ENCODE measurements around the gene VAV2. TPM values are rescaled to one million over a fixed set of nuclear protein-coding genes. Genes with fewer than 3 reads are reported as not detected.
A peak's percentile ranks its signal among the peaks of the same experiment; 100 is the strongest.

VAV2 gene
- total RNA-seq, 3 donors from 2014 or later (not counting 1 experiment from before 2014, with no cell fraction given), result 3.9 to 5.1 (median 4.8) TPM

DNA sequence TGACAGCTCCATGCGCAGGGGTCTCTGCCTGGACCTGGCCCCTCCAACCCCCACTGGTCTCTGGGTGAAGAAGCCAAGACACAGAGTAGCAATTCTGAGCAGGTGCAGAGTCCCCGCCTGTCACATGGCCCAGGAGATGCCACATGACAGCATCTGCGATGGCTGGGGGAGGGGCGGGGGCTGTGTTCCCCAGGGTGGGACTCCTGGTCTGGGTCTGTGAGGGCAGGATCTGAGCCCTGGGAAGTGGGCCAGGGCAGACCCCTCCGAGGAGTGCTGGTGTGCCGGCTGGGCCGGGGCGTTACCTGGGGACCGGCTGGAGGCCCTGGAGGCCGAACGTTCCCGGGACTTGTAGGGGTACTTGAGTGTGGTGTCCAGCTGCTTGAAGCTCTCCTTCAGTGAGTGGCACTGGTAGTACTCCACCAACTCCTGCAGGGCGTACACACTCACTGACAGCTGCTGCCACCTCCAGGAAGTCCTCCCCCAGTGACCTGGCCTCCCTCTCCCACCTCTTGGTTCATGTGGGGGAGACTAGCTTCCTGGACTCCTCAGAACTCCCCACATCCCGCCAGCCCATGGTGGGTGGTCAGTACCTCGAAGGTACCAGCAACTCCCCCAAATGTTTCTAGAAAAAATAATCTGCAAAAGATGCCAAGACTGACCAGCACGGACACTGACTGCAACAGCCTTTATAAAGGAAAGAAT lies 221.9 kb downstream of the VAV2 start:
- H3K27ac Mint-ChIP-seq, result no peak overlapping the region
- H3K27me3 Mint-ChIP-seq (ENCODE audit: low read depth in 2 of 2), result no peaks in the 10 kb centered on the region
- Histone ChIP-seq H3K36me3 (ENCODE audit: control insufficient read depth, insufficient read depth, low read length) (peaks cover 2% of the 10 kb centered on the region), H3K4me3 (ENCODE audit: low read length) (no peak overlapping the region), H3K27ac (ENCODE audit: low read length) (no peak overlapping the region), H3K27me3 (ENCODE audit: control insufficient read depth, insufficient read depth, low read length) (no peaks in the 10 kb centered on the region), H3K4me1 (ENCODE audit: control insufficient read depth, insufficient read depth, low read length) (no peaks in the 10 kb centered on the region), H3K9me3 (ENCODE audit: control insufficient read depth, insufficient read depth, low read length) (peaks cover 7% of the 10 kb centered on the region)
- peaks cover 7% of the 10 kb centered on the region for H3K36me3 Mint-ChIP-seq
- 92% methylated on average over 16 of the region's 16 CpGs for WGBS (ENCODE audit: insufficient coverage)
- no peak overlapping the region for H3K4me3 Mint-ChIP-seq
- H3K9me3 Mint-ChIP-seq, result peaks cover 4 to 6% of the 10 kb centered on the region in 2 donors
- TF ChIP-seq, protein P1, sequence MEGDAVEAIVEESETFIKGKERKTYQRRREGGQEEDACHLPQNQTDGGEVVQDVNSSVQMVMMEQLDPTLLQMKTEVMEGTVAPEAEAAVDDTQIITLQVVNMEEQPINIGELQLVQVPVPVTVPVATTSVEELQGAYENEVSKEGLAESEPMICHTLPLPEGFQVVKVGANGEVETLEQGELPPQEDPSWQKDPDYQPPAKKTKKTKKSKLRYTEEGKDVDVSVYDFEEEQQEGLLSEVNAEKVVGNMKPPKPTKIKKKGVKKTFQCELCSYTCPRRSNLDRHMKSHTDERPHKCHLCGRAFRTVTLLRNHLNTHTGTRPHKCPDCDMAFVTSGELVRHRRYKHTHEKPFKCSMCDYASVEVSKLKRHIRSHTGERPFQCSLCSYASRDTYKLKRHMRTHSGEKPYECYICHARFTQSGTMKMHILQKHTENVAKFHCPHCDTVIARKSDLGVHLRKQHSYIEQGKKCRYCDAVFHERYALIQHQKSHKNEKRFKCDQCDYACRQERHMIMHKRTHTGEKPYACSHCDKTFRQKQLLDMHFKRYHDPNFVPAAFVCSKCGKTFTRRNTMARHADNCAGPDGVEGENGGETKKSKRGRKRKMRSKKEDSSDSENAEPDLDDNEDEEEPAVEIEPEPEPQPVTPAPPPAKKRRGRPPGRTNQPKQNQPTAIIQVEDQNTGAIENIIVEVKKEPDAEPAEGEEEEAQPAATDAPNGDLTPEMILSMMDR (IDR thresholded peaks at IDR 0.05), result no peak
- no peak for ATAC-seq
- peak in 1 of 2 donors; percentile 13 for DNase-seq
- intact Hi-C loops (cut with micrococcal nuclease), result no loop called here
- no peaks in the 10 kb centered on the region for H3K4me1 Mint-ChIP-seq

DNA sequence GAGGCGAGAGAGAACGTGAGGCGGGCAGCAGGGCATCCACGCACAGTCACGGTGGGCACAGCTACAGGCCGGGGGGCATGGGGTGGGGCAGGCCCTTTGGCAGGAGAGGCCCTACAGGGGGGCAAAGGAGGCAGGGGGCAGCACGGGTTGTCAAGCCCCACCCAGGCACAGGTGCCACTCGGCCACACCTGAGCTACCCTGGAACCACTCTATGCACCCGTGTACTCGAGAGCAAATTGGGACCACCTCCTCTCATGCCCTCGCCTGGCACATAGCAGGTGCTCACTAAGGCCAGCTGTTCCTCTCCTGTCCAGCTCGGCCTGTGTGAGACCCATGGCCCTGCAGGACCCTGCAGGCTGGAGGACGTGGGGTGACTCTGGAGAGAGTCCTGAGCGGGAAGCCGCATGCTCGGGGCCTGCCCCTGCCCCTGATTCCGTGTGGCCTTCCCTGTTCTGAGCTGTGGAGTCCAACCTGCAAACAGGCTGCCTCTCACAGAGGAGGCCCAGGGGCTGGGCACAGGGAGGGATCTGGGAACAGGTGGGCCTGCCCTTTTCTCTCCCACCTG lies 222.5 kb downstream of the VAV2 start:
- H3K27me3 Mint-ChIP-seq (ENCODE audit: low read depth in 2 of 2), result no peaks in the 10 kb centered on the region
- H3K9me3 Mint-ChIP-seq, result peaks cover 4 to 6% of the 10 kb centered on the region in 2 donors
- no peaks in the 10 kb centered on the region for H3K4me1 ChIP-seq (ENCODE audit: control insufficient read depth, insufficient read depth, low read length)
- H3K36me3 Mint-ChIP-seq, result peaks cover 9% of the 10 kb centered on the region
- no peak overlapping the region for H3K27ac ChIP-seq (ENCODE audit: low read length)
- H3K27me3 ChIP-seq (ENCODE audit: control insufficient read depth, insufficient read depth, low read length), result no peaks in the 10 kb centered on the region
- no peak overlapping the region for H3K4me3 Mint-ChIP-seq
- peaks cover 2% of the 10 kb centered on the region for H3K36me3 ChIP-seq (ENCODE audit: control insufficient read depth, insufficient read depth, low read length)
- H3K27ac Mint-ChIP-seq, result no peak overlapping the region
- H3K4me1 Mint-ChIP-seq, result no peaks in the 10 kb centered on the region
- H3K9me3 ChIP-seq (ENCODE audit: control insufficient read depth, insufficient read depth, low read length), result peaks cover 7% of the 10 kb centered on the region
- peak in 1 of 3 donors; percentile 28 for ATAC-seq
- intact Hi-C loops (cut with micrococcal nuclease), result no loop called here
- peak in 1 of 2 donors; percentile 11 for DNase-seq
- H3K4me3 ChIP-seq (ENCODE audit: low read length), result no peak overlapping the region
- 92% methylated on average over 17 of the region's 17 CpGs for WGBS (ENCODE audit: insufficient coverage)
- TF ChIP-seq, protein P1 (IDR thresholded peaks at IDR 0.05), result no peak

DNA sequence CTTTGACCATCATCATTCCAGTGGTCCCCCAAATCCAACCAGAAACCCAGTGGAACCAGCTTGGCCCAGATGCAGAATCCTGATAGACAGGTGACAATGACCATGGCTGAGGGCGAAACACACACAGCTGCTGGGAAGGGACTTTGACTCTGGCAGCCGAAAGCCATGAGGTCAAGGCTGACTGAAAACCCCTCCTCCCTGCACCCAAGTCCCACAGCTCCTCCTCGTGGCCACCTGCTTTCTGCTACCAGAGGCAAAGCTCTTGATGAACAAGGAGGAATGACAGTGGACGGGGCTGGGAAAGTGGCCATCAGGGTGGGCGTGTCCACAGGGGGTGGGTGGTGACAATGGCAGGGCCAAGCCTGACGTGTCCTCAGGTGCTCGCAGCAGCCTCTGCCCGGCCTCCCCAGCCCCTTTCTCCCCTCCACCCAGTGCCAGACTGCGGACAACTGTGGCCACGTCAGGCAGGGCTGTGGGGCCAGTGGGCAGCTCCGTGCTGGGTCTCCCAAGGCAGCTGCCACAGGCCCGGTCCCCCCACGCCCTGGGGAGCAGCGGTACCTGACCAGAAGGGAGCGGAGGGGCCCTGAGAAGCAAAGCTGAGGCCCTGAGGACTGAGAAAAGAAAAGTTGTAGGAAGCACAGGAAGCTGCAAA lies 223.1 kb downstream of the VAV2 start:
- 88% methylated on average over 15 of the region's 15 CpGs for WGBS (ENCODE audit: insufficient coverage)
- no peak overlapping the region for H3K27ac ChIP-seq (ENCODE audit: low read length)
- TF ChIP-seq, protein P1 (IDR thresholded peaks at IDR 0.05), result no peak
- Mint-ChIP-seq H3K9me3 (peaks cover 4 to 9% of the 10 kb centered on the region in 2 donors), H3K4me1 (no peaks in the 10 kb centered on the region), H3K27ac (no peak overlapping the region), H3K36me3 (peaks cover 9% of the 10 kb centered on the region), H3K27me3 (ENCODE audit: low read depth in 2 of 2) (no peaks in the 10 kb centered on the region), H3K4me3 (no peak overlapping the region)
- ATAC-seq (no peak), DNase-seq (peak in 1 of 2 donors; percentile 10)
- H3K4me1 ChIP-seq (ENCODE audit: control insufficient read depth, insufficient read depth, low read length), result no peaks in the 10 kb centered on the region
- H3K36me3 ChIP-seq (ENCODE audit: control insufficient read depth, insufficient read depth, low read length), result peaks cover 2% of the 10 kb centered on the region
- peaks cover 7% of the 10 kb centered on the region for H3K9me3 ChIP-seq (ENCODE audit: control insufficient read depth, insufficient read depth, low read length)
- no peaks in the 10 kb centered on the region for H3K27me3 ChIP-seq (ENCODE audit: control insufficient read depth, insufficient read depth, low read length)
- H3K4me3 ChIP-seq (ENCODE audit: low read length), result no peak overlapping the region
- intact Hi-C loops (cut with micrococcal nuclease), result no loop called here
